HCT116 (cell line): Measurements from ENCODE around the gene TTC23. TPM values are rescaled to one million over a fixed set of nuclear protein-coding genes. Genes with fewer than 3 reads are reported as not detected.

ENCODE experiments used
- ATAC-seq: fragments of 200-7000 bp; cut with Tn5 transposase; 2 replicates; pipeline ENCODE4 v1.9.1; 2020; ENCODE audit warnings: mild to moderate bottlenecking, moderate library complexity
- BruUV-seq: library from RNA; stranded (reverse); fragments of 400-500 nt; replicated peaks from 2 replicates; lab custom pipeline; 2021; lab: Mats Ljungman, UMichigan
- CTCF ChIA-PET: fragments of 300-600 bp; sonication (Branson Sonifier 250); formaldehyde crosslinking; loops from one replicate; lab custom pipeline; 2021; ENCODE audit warnings: antibody characterized with exemption; lab: Charles Lee
- POLR2A ChIA-PET: fragments of 300-600, 350-600 bp; sonication (Branson Sonifier 250); formaldehyde crosslinking; loops from one replicate; lab custom pipeline; 2021; ENCODE audit warnings: antibody characterized with exemption; lab: Charles Lee
- RAD21 ChIA-PET, 2 experiments: fragments of 300-600 bp; sonication (Branson Sonifier 250); formaldehyde crosslinking; loops; one replicate each; lab custom pipeline; 2023; ENCODE audit warnings: low total read pairs in 2 of 2; ENCODE audit not compliant: uncharacterized antibody in 2 of 2, unreplicated experiment in 2 of 2, low non-redundant PET in 1 of 2; lab: Charles Lee
- DNase-seq: peaks from one replicate; pipeline ENCODE4 v3.0.0-alpha.2; 2010; ENCODE audit warnings: low read depth, low spot score
- H2AFZ ChIP-seq: fragments of 200-600 bp; shearing (Covaris generic), sonication (generic); 2 replicates; pipeline ENCODE4 v1.6.1; 2017; ENCODE audit warnings: low read depth, mixed run types, mixed read lengths, antibody characterized with exemption, low read length; ENCODE audit not compliant: poor library complexity, severe bottlenecking
- H3K27ac ChIP-seq: 2 replicates; pipeline ENCODE4 v1.5.1; 2012; ENCODE audit warnings: low read depth, low read length
- H3K27me3 ChIP-seq: fragments of 200-600 bp; sonication (generic); 2 replicates; pipeline ENCODE4 v1.6.1; 2016; ENCODE audit warnings: mixed run types, low read length, mixed read lengths; ENCODE audit not compliant: insufficient read depth
- H3K36me3 ChIP-seq, 2 experiments: fragments of 200-500 bp in 1 of 2; fragments of 200-600 bp in 1 of 2; sonication (Bioruptor generic) in 1 of 2; sonication (generic) in 1 of 2; 2 replicates each; pipeline versions ENCODE4 v1.5.1 to v1.6.1; 2014 to 2016; ENCODE audit warnings: low read length in 2 of 2, inconsistent platforms in 1 of 2, mixed read lengths in 1 of 2, mixed run types in 1 of 2; ENCODE audit not compliant: insufficient read depth in 2 of 2, control insufficient read depth in 1 of 2
- H3K4me1 ChIP-seq, 2 experiments: fragments of 200-600 bp in 1 of 2; sonication (generic) in 1 of 2; 2 replicates each; pipeline versions ENCODE4 v1.5.1 to v1.6.1; 2012 to 2017; ENCODE audit warnings: low read length in 2 of 2, inconsistent platforms in 1 of 2, mild to moderate bottlenecking in 1 of 2, mixed read lengths in 1 of 2, mixed run types in 1 of 2, moderate library complexity in 1 of 2; ENCODE audit not compliant: insufficient read depth in 2 of 2, control insufficient read depth in 1 of 2
- H3K4me2 ChIP-seq: fragments of 200-600 bp; sonication (generic); 2 replicates; pipeline ENCODE4 v1.6.1; 2017; ENCODE audit warnings: mixed run types, low read length, mixed read lengths
- H3K4me3 ChIP-seq, 2 experiments: fragments of 200-600 bp in 1 of 2; sonication (generic) in 1 of 2; replicated peaks in 1 of 2; 2 replicates each; pipeline ENCODE4 v1.5.1; 2011 to 2016; ENCODE audit warnings: low read length in 2 of 2, control low read depth in 1 of 2, low read depth in 1 of 2, mild to moderate bottlenecking in 1 of 2, mixed read lengths in 1 of 2, mixed run types in 1 of 2
- H3K79me2 ChIP-seq: fragments of 200-600 bp; sonication (generic); 2 replicates; pipeline ENCODE4 v1.6.1; 2017; ENCODE audit warnings: mild to moderate bottlenecking, mixed run types, low read length, moderate library complexity, mixed read lengths; ENCODE audit not compliant: insufficient read depth
- H3K9ac ChIP-seq: fragments of 200-600 bp; sonication (generic); 2 replicates; pipeline ENCODE4 v1.6.1; 2016; ENCODE audit warnings: low read length, mixed read lengths
- H3K9me2 ChIP-seq: fragments of 200-600 bp; sonication (generic), shearing (Covaris generic); 2 replicates; pipeline ENCODE4 v1.6.1; 2017; ENCODE audit warnings: mixed run types, mild to moderate bottlenecking, moderate library complexity; ENCODE audit not compliant: insufficient read depth
- H3K9me3 ChIP-seq, 2 experiments: fragments of 200-500 bp in 1 of 2; fragments of 200-600 bp in 1 of 2; sonication (Bioruptor generic) in 1 of 2; sonication (generic) in 1 of 2; 2 replicates each; pipeline ENCODE4 v1.6.1; 2014 to 2017; ENCODE audit warnings: low read length in 2 of 2, mixed read lengths in 2 of 2, inconsistent platforms in 1 of 2, low read depth in 1 of 2, mild to moderate bottlenecking in 1 of 2, mixed run types in 1 of 2, moderate library complexity in 1 of 2; ENCODE audit not compliant: control insufficient read depth in 1 of 2, insufficient read depth in 1 of 2
- H4K20me1 ChIP-seq: fragments of 200-600 bp; sonication (generic), shearing (Covaris generic); 2 replicates; pipeline ENCODE4 v1.6.1; 2017; ENCODE audit warnings: mixed run types, mild to moderate bottlenecking, moderate library complexity; ENCODE audit not compliant: insufficient read depth
- CBX3 ChIP-seq: IDR thresholded peaks from 2 replicates; pipeline ENCODE4 v1.6.1; 2012; ENCODE audit warnings: low read depth
- CEBPB ChIP-seq: IDR thresholded peaks from 2 replicates; pipeline ENCODE4 v1.6.1; 2012; ENCODE audit warnings: low read depth
- CTCF ChIP-seq, 3 experiments: fragments of 200-600 bp in 1 of 3; sonication (generic) in 1 of 3; IDR thresholded peaks in 2 of 3; conservative IDR thresholded peaks in 1 of 3; 2 replicates each; pipeline ENCODE4 v1.5.1; 2012 to 2017; ENCODE audit warnings: low read depth in 2 of 3, low read length in 2 of 3, antibody characterized with exemption in 1 of 3, borderline replicate concordance in 1 of 3, control low read depth in 1 of 3, mild to moderate bottlenecking in 1 of 3, mixed read lengths in 1 of 3, mixed run types in 1 of 3, moderate library complexity in 1 of 3; ENCODE audit not compliant: insufficient read depth in 1 of 3
- EGR1 ChIP-seq: IDR thresholded peaks from 2 replicates; pipeline ENCODE4 v1.6.1; 2012; ENCODE audit warnings: low read depth
- ELF1 ChIP-seq: IDR thresholded peaks from 2 replicates; pipeline ENCODE4 v1.6.1; 2012; ENCODE audit warnings: low read depth, borderline replicate concordance
- EZH2phosphoT487 ChIP-seq: fragments of 200-600 bp; IDR thresholded peaks from 2 replicates; pipeline ENCODE4 v1.6.1; 2018; ENCODE audit warnings: antibody characterized with exemption, borderline replicate concordance
- JUND ChIP-seq: IDR thresholded peaks from 2 replicates; pipeline ENCODE4 v1.6.1; 2012
- POLR2A ChIP-seq: IDR thresholded peaks from 2 replicates; pipeline ENCODE4 v1.7.0; 2011; ENCODE audit warnings: borderline replicate concordance; ENCODE audit not compliant: insufficient read depth, insufficient read length; ENCODE audit errors: extremely low read depth
- POLR2AphosphoS5 ChIP-seq: IDR thresholded peaks from 2 replicates; pipeline ENCODE4 v1.6.1; 2011; ENCODE audit warnings: mild to moderate bottlenecking, low read depth, low read length, moderate library complexity
- RAD21 ChIP-seq: IDR thresholded peaks from 2 replicates; pipeline ENCODE4 v1.6.1; 2012; ENCODE audit warnings: low read depth, mild to moderate bottlenecking
- SIN3A ChIP-seq: IDR thresholded peaks from 2 replicates; pipeline ENCODE4 v1.6.1; 2012; ENCODE audit warnings: low read depth
- SP1 ChIP-seq: IDR thresholded peaks from 2 replicates; pipeline ENCODE4 v1.6.1; 2012; ENCODE audit warnings: low read depth
- SRF ChIP-seq: IDR thresholded peaks from 2 replicates; pipeline ENCODE4 v1.6.1; 2012; ENCODE audit warnings: low read depth
- YY1 ChIP-seq: IDR thresholded peaks from 2 replicates; pipeline ENCODE4 v1.6.1; 2011; ENCODE audit warnings: low read length, low read depth, moderate library complexity, mild to moderate bottlenecking; ENCODE audit not compliant: insufficient replicate concordance; ENCODE audit errors: extremely low read depth
- ZBTB33 ChIP-seq: IDR thresholded peaks from 2 replicates; pipeline ENCODE4 v1.6.1; 2011; ENCODE audit warnings: mild to moderate bottlenecking, low read length, moderate library complexity; ENCODE audit not compliant: insufficient replicate concordance; ENCODE audit errors: extremely low read depth
- ZFX ChIP-seq: fragments of 450-650 bp; IDR thresholded peaks from 2 replicates; pipeline ENCODE4 v1.6.1; 2017
- ZNF274 ChIP-seq: fragments of 200-500 bp; sonication (Bioruptor generic); IDR thresholded peaks from 2 replicates; pipeline ENCODE4 v1.6.1; 2014; ENCODE audit warnings: mild to moderate bottlenecking, low read depth, low read length, inconsistent platforms
- intact Hi-C: fragments of 100-400 bp; cut with micrococcal nuclease; formaldehyde crosslinking; loops from 2 replicates; pipeline ENCODE4 v1.10.0; 2022
- total RNA-seq: library from RNA; stranded (reverse); gene quantifications from one replicate; pipeline ENCODE4 v1.2.1, GENCODE V29; 2021; ENCODE audit not compliant: unreplicated experiment
- TF ChIP-seq, protein P1 (sequence below): IDR thresholded peaks from 2 replicates; pipeline ENCODE4 v1.6.1; 2012; ENCODE audit warnings: low read depth
- TF ChIP-seq, protein P2 (sequence below): IDR thresholded peaks from 2 replicates; pipeline ENCODE4 v1.6.1; 2012
- TF ChIP-seq, protein P3 (sequence below): IDR thresholded peaks from 2 replicates; pipeline ENCODE4 v1.6.1; 2012

Gene TTC23
- total RNA-seq, 1 experiment from 2014 or later: 10.2 TPM

DNA sequence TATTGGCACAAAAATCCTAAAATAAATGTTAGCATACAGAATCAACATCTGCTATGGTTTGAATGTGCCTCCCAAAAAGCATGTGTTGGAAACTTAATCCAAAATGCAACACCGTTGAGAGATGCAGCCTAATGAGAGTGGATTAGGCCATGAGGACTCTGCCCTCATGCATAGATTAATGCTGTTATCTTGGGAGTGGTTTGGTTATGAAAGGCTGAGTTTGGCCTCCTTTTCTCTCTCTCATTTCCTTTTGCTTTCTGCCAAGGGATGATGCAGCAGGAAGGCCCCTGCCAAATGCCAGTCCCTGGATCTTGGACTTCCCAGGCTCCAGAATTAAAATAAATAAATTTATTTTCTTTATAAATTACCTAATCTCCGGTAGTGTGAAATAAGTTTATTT lies 95.1 kb downstream of the TTC23 start:
- H3K4me1 ChIP-seq: no peaks in the 10 kb centered on the region
- intact Hi-C loops: no loop called here
- peaks cover 0 to 3% of the 10 kb centered on the region in 2 experiments; a peak in 2 of 4 replicates for H3K36me3 ChIP-seq
- no peak overlapping the region for H3K9ac ChIP-seq
- no peak overlapping the region for H2AFZ ChIP-seq
- no TSS peak for BruUV-seq
- no peaks in the 10 kb centered on the region for H3K9me3 ChIP-seq
- ATAC-seq (no peak), DNase-seq (no peak)
- ChIA-PET RAD21 (no interaction called here), CTCF (no interaction called here), POLR2A (no interaction called here)
- no peak overlapping the region for H3K4me2 ChIP-seq
- TF ChIP-seq POLR2A: no peak
- TF ChIP-seq CBX3: no peak
- TF ChIP-seq SRF: no peak
- TF ChIP-seq EGR1: no peak
- TF ChIP-seq SP1: no peak
- TF ChIP-seq, protein P1, sequence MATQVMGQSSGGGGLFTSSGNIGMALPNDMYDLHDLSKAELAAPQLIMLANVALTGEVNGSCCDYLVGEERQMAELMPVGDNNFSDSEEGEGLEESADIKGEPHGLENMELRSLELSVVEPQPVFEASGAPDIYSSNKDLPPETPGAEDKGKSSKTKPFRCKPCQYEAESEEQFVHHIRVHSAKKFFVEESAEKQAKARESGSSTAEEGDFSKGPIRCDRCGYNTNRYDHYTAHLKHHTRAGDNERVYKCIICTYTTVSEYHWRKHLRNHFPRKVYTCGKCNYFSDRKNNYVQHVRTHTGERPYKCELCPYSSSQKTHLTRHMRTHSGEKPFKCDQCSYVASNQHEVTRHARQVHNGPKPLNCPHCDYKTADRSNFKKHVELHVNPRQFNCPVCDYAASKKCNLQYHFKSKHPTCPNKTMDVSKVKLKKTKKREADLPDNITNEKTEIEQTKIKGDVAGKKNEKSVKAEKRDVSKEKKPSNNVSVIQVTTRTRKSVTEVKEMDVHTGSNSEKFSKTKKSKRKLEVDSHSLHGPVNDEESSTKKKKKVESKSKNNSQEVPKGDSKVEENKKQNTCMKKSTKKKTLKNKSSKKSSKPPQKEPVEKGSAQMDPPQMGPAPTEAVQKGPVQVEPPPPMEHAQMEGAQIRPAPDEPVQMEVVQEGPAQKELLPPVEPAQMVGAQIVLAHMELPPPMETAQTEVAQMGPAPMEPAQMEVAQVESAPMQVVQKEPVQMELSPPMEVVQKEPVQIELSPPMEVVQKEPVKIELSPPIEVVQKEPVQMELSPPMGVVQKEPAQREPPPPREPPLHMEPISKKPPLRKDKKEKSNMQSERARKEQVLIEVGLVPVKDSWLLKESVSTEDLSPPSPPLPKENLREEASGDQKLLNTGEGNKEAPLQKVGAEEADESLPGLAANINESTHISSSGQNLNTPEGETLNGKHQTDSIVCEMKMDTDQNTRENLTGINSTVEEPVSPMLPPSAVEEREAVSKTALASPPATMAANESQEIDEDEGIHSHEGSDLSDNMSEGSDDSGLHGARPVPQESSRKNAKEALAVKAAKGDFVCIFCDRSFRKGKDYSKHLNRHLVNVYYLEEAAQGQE: no peak
- TF ChIP-seq CTCF (IDR thresholded peaks at IDR 0.05 in 2 of 3, conservative IDR thresholded peaks at IDR 0.05 in 1 of 3; ENCODE audit: borderline replicate concordance in 1 of 3, insufficient read depth in 1 of 3, low read depth in 2 of 3, low read length in 2 of 3): no peak
- TF ChIP-seq JUND: no peak
- no peak for TF ChIP-seq CEBPB
- no peak for TF ChIP-seq EZH2phosphoT487
- TF ChIP-seq ZNF274: no peak
- TF ChIP-seq, protein P2, sequence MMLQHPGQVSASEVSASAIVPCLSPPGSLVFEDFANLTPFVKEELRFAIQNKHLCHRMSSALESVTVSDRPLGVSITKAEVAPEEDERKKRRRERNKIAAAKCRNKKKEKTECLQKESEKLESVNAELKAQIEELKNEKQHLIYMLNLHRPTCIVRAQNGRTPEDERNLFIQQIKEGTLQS: no peak
- no peak for TF ChIP-seq SIN3A
- no peak for TF ChIP-seq RAD21
- TF ChIP-seq ZFX: no peak
- no peak for TF ChIP-seq POLR2AphosphoS5
- TF ChIP-seq, protein P3, sequence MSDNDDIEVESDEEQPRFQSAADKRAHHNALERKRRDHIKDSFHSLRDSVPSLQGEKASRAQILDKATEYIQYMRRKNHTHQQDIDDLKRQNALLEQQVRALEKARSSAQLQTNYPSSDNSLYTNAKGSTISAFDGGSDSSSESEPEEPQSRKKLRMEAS: no peak
- TF ChIP-seq YY1: no peak
- TF ChIP-seq ELF1: no peak
- no peak for TF ChIP-seq ZBTB33
- H3K4me3 ChIP-seq: no peak overlapping the region
- no peak overlapping the region for H3K27ac ChIP-seq
- H3K27me3 ChIP-seq: no peaks in the 10 kb centered on the region
- H3K9me2 ChIP-seq: no peaks in the 10 kb centered on the region
- no peaks in the 10 kb centered on the region for H3K79me2 ChIP-seq
- no peaks in the 10 kb centered on the region for H4K20me1 ChIP-seq
